Upper lobe of left lung (tissue), 4 donors: ENCODE data around the gene SENP6.

Experiments used
- EP300 ChIP-seq, 4 donors: sonication (generic); formaldehyde crosslinking; IDR thresholded peaks; one replicate each; pipeline ENCODE4 v1.5.1; 2017; ENCODE audit warnings: antibody characterized with exemption in 4 of 4, control low read depth in 2 of 4
- POLR2A ChIP-seq, 4 donors: fragments of 450-650 bp; IDR thresholded peaks; one replicate each; pipeline ENCODE4 v1.5.1; 2016 to 2017; ENCODE audit warnings: antibody characterized with exemption in 4 of 4, mild to moderate bottlenecking in 2 of 4
- POLR2AphosphoS5 ChIP-seq, 2 donors: sonication (generic); formaldehyde crosslinking; IDR thresholded peaks; one replicate each; pipeline ENCODE4 v1.5.1; 2017; ENCODE audit warnings: antibody characterized with exemption in 2 of 2

DNA sequence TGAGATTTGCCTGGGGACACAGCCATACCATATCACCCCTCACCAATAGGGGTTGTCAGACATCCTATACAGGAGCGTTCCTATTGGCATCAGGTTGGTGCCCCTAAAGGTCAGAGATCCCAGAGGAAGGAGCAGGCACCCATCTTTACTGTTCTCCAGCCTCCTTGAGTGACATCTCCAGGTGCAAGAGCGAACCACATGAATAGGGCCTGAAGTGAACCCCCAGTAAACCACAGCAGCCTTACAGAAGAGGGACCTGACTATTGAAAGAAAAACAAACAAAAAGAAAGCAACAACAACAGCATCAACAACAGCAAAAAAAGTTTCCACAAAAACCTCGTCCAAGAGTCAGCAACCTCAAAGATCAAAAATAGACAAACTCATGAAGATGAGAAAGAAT is 32.7 kb upstream of the SENP6 start:
- TF ChIP-seq POLR2A (IDR thresholded peaks at IDR 0.05): no peak
- TF ChIP-seq EP300 (IDR thresholded peaks at IDR 0.05): no peak
- TF ChIP-seq POLR2AphosphoS5 (IDR thresholded peaks at IDR 0.05): no peak
